Testis (tissue), 3 donors: Measurements from ENCODE around the gene PRR15. TPM values are rescaled to one million over a fixed set of nuclear protein-coding genes. Genes with fewer than 3 reads are reported as not detected.

Experiments
- DNase-seq: peaks from one replicate; pipeline ENCODE4 v3.0.0-alpha.2; 2019
- H3K27ac ChIP-seq, 2 donors: fragments of 200-600 bp; sonication (generic); one replicate each; pipeline ENCODE4 v1.5.1; 2019
- H3K27me3 ChIP-seq: fragments of 200-600 bp; sonication (generic); one replicate; pipeline ENCODE4 v1.5.1; 2019
- H3K36me3 ChIP-seq: fragments of 200-600 bp; sonication (generic); one replicate; pipeline ENCODE4 v1.5.1; 2017; ENCODE audit warnings: low read depth; ENCODE audit errors: missing control alignments
- H3K4me1 ChIP-seq: fragments of 200-600 bp; sonication (generic); one replicate; pipeline ENCODE4 v1.5.1; 2019
- H3K4me3 ChIP-seq, 2 donors: fragments of 200-600 bp; sonication (generic); one replicate each; pipeline ENCODE4 v1.5.1; 2017 to 2019
- H3K9me3 ChIP-seq: fragments of 200-600 bp; sonication (generic); one replicate; pipeline ENCODE4 v1.5.1; 2017
- POLR2A ChIP-seq: fragments of 450-650 bp; IDR thresholded peaks from one replicate; pipeline ENCODE4 v1.6.1; 2017; ENCODE audit warnings: antibody characterized with exemption, mild to moderate bottlenecking, moderate library complexity
- WGBS, 2 donors: methylation state at CpG; one replicate each; pipeline ENCODE4 v1.1.5; 2018; 5-methylcytosine and 5-hydroxymethylcytosine counted together
- intact Hi-C: fragments of 100-400 bp; cut with DNase I; formaldehyde crosslinking; loops from one replicate; pipeline ENCODE4 v1.15.1; 2023; ENCODE audit warnings: low total_unique reads
- polyA plus RNA-seq: library from polyadenylated mRNA; stranded (reverse); fragments of 350-450 nt; fragmentation: Illumina TruSeq; extraction: RNeasy Lipid Tissue Mini Kit (QIAGEN cat#74804); gene quantifications from one replicate; pipeline ENCODE4 v1.2.3, GENCODE V29; 2014; ENCODE audit warnings: low read depth, low replicate concordance; ENCODE audit not compliant: insufficient read depth
- total RNA-seq, 2 donors: library from RNA; depleted of rRNA; stranded (reverse); fragments of >200 nt; gene quantifications; one replicate each; pipeline ENCODE4 v1.2.3, GENCODE V29; 2016
- TF ChIP-seq, protein P1 (sequence below), 3 experiments: fragments of 450-650 bp in 2 of 3; fragments of 200-600 bp in 1 of 3; sonication (generic) in 1 of 3; IDR thresholded peaks; one replicate each; pipeline ENCODE4 v1.5.1; 2016 to 2019; ENCODE audit warnings: antibody characterized with exemption in 3 of 3, mild to moderate bottlenecking in 2 of 3, moderate library complexity in 1 of 3

Gene PRR15
- total and polyA plus RNA-seq, 3 donors from 2014 or later = 0.71 to 2.2 TPM; not detected in 1

DNA sequence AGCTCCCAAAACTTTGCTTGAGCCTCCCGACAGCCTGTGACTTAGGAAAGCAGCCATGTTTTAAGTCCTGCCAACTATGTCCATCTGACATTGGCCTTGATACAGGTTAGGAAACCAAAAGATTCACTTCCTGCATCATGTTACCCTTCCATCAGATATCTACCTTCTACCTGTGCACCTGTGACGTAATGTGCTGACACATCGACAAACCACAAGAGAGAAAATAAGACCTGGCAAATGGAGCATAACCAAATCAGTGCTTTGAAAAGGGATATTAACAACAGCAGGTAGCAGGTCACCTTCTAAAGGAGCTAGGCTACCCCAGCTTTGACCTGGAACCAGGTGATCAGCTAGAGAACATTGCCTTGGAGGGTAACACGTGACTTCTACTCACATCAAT, 14.8 kb upstream of the PRR15 start:
- WGBS, 2 donors = 91 to 97% methylated on average over 4 of the region's 4 CpGs
- no peaks in the 10 kb centered on the region for H3K36me3 ChIP-seq
- H3K4me1 ChIP-seq = no peaks in the 10 kb centered on the region
- intact Hi-C loops = no loop called here
- H3K27me3 ChIP-seq = no peaks in the 10 kb centered on the region
- H3K4me3 ChIP-seq = no peak overlapping the region
- no peak for DNase-seq
- no peak for TF ChIP-seq POLR2A
- TF ChIP-seq, protein P1, sequence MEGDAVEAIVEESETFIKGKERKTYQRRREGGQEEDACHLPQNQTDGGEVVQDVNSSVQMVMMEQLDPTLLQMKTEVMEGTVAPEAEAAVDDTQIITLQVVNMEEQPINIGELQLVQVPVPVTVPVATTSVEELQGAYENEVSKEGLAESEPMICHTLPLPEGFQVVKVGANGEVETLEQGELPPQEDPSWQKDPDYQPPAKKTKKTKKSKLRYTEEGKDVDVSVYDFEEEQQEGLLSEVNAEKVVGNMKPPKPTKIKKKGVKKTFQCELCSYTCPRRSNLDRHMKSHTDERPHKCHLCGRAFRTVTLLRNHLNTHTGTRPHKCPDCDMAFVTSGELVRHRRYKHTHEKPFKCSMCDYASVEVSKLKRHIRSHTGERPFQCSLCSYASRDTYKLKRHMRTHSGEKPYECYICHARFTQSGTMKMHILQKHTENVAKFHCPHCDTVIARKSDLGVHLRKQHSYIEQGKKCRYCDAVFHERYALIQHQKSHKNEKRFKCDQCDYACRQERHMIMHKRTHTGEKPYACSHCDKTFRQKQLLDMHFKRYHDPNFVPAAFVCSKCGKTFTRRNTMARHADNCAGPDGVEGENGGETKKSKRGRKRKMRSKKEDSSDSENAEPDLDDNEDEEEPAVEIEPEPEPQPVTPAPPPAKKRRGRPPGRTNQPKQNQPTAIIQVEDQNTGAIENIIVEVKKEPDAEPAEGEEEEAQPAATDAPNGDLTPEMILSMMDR (IDR thresholded peaks at IDR 0.05) = no peak
- no peaks in the 10 kb centered on the region for H3K9me3 ChIP-seq
- no peak overlapping the region for H3K27ac ChIP-seq

DNA sequence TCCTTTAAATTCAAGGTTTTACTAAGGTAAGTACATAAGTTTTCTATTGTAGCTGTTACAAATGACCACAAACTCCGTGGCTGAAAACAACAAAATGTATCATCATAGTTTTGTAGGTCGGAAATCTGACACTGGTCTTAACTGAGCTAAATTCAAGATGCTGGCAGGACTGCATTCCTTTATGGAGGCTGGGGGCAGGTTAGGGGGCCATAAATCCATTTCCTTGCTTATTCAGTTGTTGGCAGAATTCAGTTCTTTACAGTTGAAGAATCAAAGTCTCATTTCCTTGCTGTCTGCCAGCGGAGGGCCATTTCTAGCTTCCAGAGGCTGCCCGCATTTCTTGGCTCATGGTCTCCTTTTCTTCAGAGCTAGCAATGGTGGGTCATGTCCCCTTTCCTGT, 11.2 kb upstream of the PRR15 start:
- H3K4me3 ChIP-seq = no peak overlapping the region
- H3K4me1 ChIP-seq = no peaks in the 10 kb centered on the region
- no peaks in the 10 kb centered on the region for H3K27me3 ChIP-seq
- no peak overlapping the region for H3K27ac ChIP-seq
- intact Hi-C loops = no loop called here
- DNase-seq = no peak
- no peaks in the 10 kb centered on the region for H3K36me3 ChIP-seq
- no peaks in the 10 kb centered on the region for H3K9me3 ChIP-seq
- 87 to 93% methylated on average over 4 of the region's 4 CpGs for WGBS, 2 donors
- no peak for TF ChIP-seq POLR2A
- TF ChIP-seq, protein P1 (IDR thresholded peaks at IDR 0.05) = no peak

DNA sequence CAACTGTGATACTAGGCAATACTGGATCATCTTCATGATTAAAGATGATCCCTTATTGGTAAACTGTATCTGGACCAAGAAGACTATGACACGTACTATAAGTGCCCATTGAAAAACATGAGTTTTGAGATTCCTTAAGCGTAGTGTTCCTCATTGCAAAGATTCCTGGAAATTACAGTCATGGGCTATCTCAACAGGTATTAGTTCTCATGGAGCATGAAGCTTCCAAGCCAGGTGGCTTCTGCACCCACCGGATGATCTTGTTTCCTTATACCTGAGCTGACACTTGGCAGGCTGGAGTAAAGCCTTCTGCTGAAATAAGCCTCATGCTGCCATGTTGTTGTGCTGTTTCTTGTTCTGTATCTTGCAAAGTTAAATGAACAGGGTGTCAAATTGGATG, 8.6 kb upstream of the PRR15 start:
- no peak for DNase-seq
- WGBS, 2 donors = 96 to 97% methylated on average over 3 of the region's 3 CpGs
- H3K27me3 ChIP-seq = no peaks in the 10 kb centered on the region
- no peaks in the 10 kb centered on the region for H3K36me3 ChIP-seq
- intact Hi-C loops = no loop called here
- H3K4me1 ChIP-seq = no peaks in the 10 kb centered on the region
- H3K9me3 ChIP-seq = no peaks in the 10 kb centered on the region
- TF ChIP-seq POLR2A = no peak
- TF ChIP-seq, protein P1 (IDR thresholded peaks at IDR 0.05) = no peak
- H3K27ac ChIP-seq = no peak overlapping the region
- H3K4me3 ChIP-seq = no peak overlapping the region

DNA sequence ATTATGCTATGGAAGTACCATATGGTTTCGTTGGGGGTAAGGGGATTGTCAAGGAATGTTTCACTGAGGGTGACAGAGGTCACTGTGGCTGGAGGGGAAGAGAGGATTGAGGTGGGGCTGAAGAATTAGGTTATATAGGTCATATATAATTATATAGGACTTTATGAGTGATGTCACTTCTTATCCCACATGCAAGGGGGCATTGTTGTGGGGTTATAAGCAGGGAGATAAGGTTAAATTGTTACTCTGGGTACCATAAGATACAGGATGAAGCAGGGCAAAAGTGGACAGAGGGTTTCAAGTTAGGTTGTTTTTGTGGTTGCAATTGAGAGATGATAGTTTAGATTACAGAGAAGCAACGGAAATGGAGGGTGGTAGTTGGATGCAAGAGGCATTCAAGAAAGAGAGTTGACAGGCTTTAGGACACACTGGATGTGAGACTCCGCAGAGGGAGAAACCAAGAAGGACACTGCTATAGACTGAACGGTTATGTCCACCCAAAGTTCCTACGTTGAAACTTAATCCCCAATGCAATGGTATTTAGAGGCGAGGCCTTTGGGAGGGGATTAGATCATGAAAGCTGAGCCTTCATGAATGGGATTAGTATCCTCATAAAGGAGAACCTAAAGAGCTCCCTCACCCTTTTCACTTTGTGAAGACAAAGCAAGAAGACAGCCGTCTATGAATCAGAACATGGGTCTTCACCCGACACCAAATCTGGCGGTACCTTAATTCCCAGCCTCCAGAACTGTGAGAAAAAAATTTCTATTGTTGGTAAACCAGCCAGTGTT, 7.0 kb upstream of the PRR15 start:
- no peaks in the 10 kb centered on the region for H3K4me1 ChIP-seq
- intact Hi-C loops = no loop called here
- H3K4me3 ChIP-seq = no peak overlapping the region
- no peak overlapping the region for H3K27ac ChIP-seq
- H3K9me3 ChIP-seq = no peaks in the 10 kb centered on the region
- no peak for DNase-seq
- H3K27me3 ChIP-seq = no peaks in the 10 kb centered on the region
- H3K36me3 ChIP-seq = no peaks in the 10 kb centered on the region
- TF ChIP-seq POLR2A = no peak
- TF ChIP-seq, protein P1 (IDR thresholded peaks at IDR 0.05) = no peak
- WGBS, 2 donors = 90 to 91% methylated on average over 9 of the region's 9 CpGs

- H3K27me3 ChIP-seq = no peaks in the 10 kb centered on the region
- no peak for DNase-seq
- intact Hi-C loops = no loop called here
- no peaks in the 10 kb centered on the region for H3K4me1 ChIP-seq
- no peaks in the 10 kb centered on the region for H3K36me3 ChIP-seq
- no peak for TF ChIP-seq POLR2A
- TF ChIP-seq, protein P1 (IDR thresholded peaks at IDR 0.05) = no peak
- WGBS, 2 donors = 73 to 78% methylated on average over 3 of the region's 3 CpGs
- no peak overlapping the region for H3K27ac ChIP-seq
- H3K9me3 ChIP-seq = no peaks in the 10 kb centered on the region
- H3K4me3 ChIP-seq = no peak overlapping the region
These were observed 5.7 kb upstream of the PRR15 start for GRCh38 chr7:29557954-29558353.
